Left lung (tissue), 10 donors: ENCODE data around the gene NPIPB2. TPM values are rescaled to one million over a fixed set of nuclear protein-coding genes. Genes with fewer than 3 reads are reported as not detected.
A peak's percentile ranks its signal among the peaks of the same experiment; 100 is the strongest.
"Not testable (repeated sequence)": the region's sequence is repeated elsewhere in the genome, so short reads cannot be mapped to it uniquely, and the experiment has no call there.

ENCODE experiments used
- ATAC-seq: fragments of 200-7000 bp; cut with Tn5 transposase; one replicate; pipeline ENCODE4 v1.9.1; 2020; ENCODE audit warnings: moderate library complexity
- DNase-seq, 4 donors: peaks; one replicate each; pipeline ENCODE4 v3.0.0-alpha.2; 2013 to 2020
- H3K27ac ChIP-seq, 2 donors: fragments of 200-600 bp; sonication (generic) in 1 of 2; one replicate each; pipeline versions ENCODE4 v1.5.0 to v1.8.0; 2020 to 2021
- H3K27me3 ChIP-seq, 2 donors: fragments of 200-600 bp; sonication (generic) in 1 of 2; one replicate each; pipeline versions ENCODE4 v1.5.0 to v1.8.0; 2020 to 2021
- H3K36me3 ChIP-seq, 2 donors: fragments of 200-600 bp; sonication (generic) in 1 of 2; one replicate each; pipeline versions ENCODE4 v1.5.0 to v1.8.0; 2020 to 2021
- H3K4me1 ChIP-seq, 2 donors: fragments of 200-600 bp; one replicate each; pipeline ENCODE4 v1.8.0; 2021
- H3K4me3 ChIP-seq, 2 donors: fragments of 200-600 bp; sonication (generic) in 1 of 2; one replicate each; pipeline versions ENCODE4 v1.5.0 to v1.8.0; 2020 to 2021; ENCODE audit warnings: mild to moderate bottlenecking in 1 of 2
- H3K9me3 ChIP-seq, 2 donors: fragments of 200-600 bp; sonication (generic) in 1 of 2; one replicate each; pipeline versions ENCODE4 v1.5.0 to v1.8.0; 2020 to 2021
- CTCF ChIP-seq, 2 donors: fragments of 200-600 bp; sonication (generic) in 1 of 2; IDR thresholded peaks; one replicate each; pipeline versions ENCODE4 v1.5.0 to v1.8.0; 2021; ENCODE audit warnings: antibody characterized with exemption in 2 of 2
- intact Hi-C, 2 donors: fragments of 100-400 bp; cut with DNase I; formaldehyde crosslinking; loops; one replicate each; pipeline versions ENCODE4 v1.11.2 to v1.14.2; 2022
- polyA plus RNA-seq, 6 donors: library from polyadenylated mRNA; unstranded; fragments of 120-200 nt; gene quantifications; one replicate each; pipeline ENCODE4 v1.2.1, GENCODE V29; 2013; ENCODE audit not compliant: insufficient read length in 6 of 6
- total RNA-seq, 2 donors: library from RNA; stranded (reverse); fragmentation: NEBNext Ultra II Directional; extraction: Animal tissue kit (Norgen Biotek cat#: 25700); gene quantifications; one replicate each; pipeline ENCODE4 v1.2.1, GENCODE V29; 2021
- donor health status: DM: no; HTN: yes; CAD: no.
- donor health status: DM: no; HTN: no; CAD: no.

NPIPB2 gene
- total and polyA plus RNA-seq, 8 donors, result 6.1 to 14.6 (median 8.8) TPM

GRCh38 chr16:11955713-11956123 lies 13.9 kb upstream of the NPIPB2 start:
- no peaks in the 10 kb centered on the region for H3K9me3 ChIP-seq
- peak in 1 of 4 donors; percentile 35 for DNase-seq
- no peak for TF ChIP-seq CTCF (IDR thresholded peaks at IDR 0.05)
- H3K27me3 ChIP-seq, result no peaks in the 10 kb centered on the region
- H3K36me3 ChIP-seq, result no peaks in the 10 kb centered on the region
- ATAC-seq, result peak; percentile 70
- H3K4me1 ChIP-seq, result no peaks in the 10 kb centered on the region
- no peak overlapping the region for H3K27ac ChIP-seq
- no peak overlapping the region for H3K4me3 ChIP-seq
- intact Hi-C loops, result no loop called here

GRCh38 chr16:11953576-11953975 lies 11.7 kb upstream of the NPIPB2 start:
- H3K4me1 ChIP-seq, H3K4me3 ChIP-seq, H3K27ac ChIP-seq, DNase-seq, H3K36me3 ChIP-seq, H3K9me3 ChIP-seq, ATAC-seq, intact Hi-C loops, H3K27me3 ChIP-seq: not testable (repeated sequence)

- DNase-seq (no peak), ATAC-seq (no peak)
- H3K36me3 ChIP-seq, result no peaks in the 10 kb centered on the region
- no peak overlapping the region for H3K27ac ChIP-seq
- H3K4me1 ChIP-seq, result no peaks in the 10 kb centered on the region
- TF ChIP-seq CTCF (IDR thresholded peaks at IDR 0.05), result no peak
- no peak overlapping the region for H3K4me3 ChIP-seq
- intact Hi-C loops, result no loop called here
- no peaks in the 10 kb centered on the region for H3K9me3 ChIP-seq
- H3K27me3 ChIP-seq, result no peaks in the 10 kb centered on the region
These were observed 8.5 kb upstream of the NPIPB2 start for GRCh38 chr16:11950388-11950787.

- Histone ChIP-seq H3K4me3 (no peak overlapping the region), H3K36me3 (no peaks in the 10 kb centered on the region), H3K27ac (no peak overlapping the region), H3K9me3 (no peaks in the 10 kb centered on the region), H3K27me3 (no peaks in the 10 kb centered on the region), H3K4me1 (no peaks in the 10 kb centered on the region)
- intact Hi-C loops, result no loop called here
- ATAC-seq (peak; percentile 99), DNase-seq (peak in 3 of 4 donors; percentile 7 to 53 (median 47))
- peak; percentile 29 to 32 for TF ChIP-seq CTCF (IDR thresholded peaks at IDR 0.05)
These were observed 7.7 kb upstream of the NPIPB2 start for GRCh38 chr16:11949527-11949926.

- no peak for TF ChIP-seq CTCF (IDR thresholded peaks at IDR 0.05)
- H3K36me3 ChIP-seq, result no peaks in the 10 kb centered on the region
- no peak for DNase-seq
- no peaks in the 10 kb centered on the region for H3K9me3 ChIP-seq
- no peak overlapping the region for H3K4me3 ChIP-seq
- no peak overlapping the region for H3K27ac ChIP-seq
- ATAC-seq, result no peak
- intact Hi-C loops, result no loop called here
- no peaks in the 10 kb centered on the region for H3K4me1 ChIP-seq
- no peaks in the 10 kb centered on the region for H3K27me3 ChIP-seq
These were observed 7.0 kb upstream of the NPIPB2 start for GRCh38 chr16:11948819-11949218.

GRCh38 chr16:11946433-11946832 lies 4.6 kb upstream of the NPIPB2 start:
- ATAC-seq (no peak), DNase-seq (no peak)
- H3K4me1 ChIP-seq, result no peaks in the 10 kb centered on the region
- H3K27ac ChIP-seq, result no peak overlapping the region
- no peak for TF ChIP-seq CTCF (IDR thresholded peaks at IDR 0.05)
- no peaks in the 10 kb centered on the region for H3K9me3 ChIP-seq
- H3K4me3 ChIP-seq, result no peak overlapping the region
- no peaks in the 10 kb centered on the region for H3K27me3 ChIP-seq
- no peaks in the 10 kb centered on the region for H3K36me3 ChIP-seq
- intact Hi-C loops, result no loop called here

- H3K9me3 ChIP-seq, DNase-seq, H3K27ac ChIP-seq, H3K36me3 ChIP-seq, intact Hi-C loops, H3K4me3 ChIP-seq, H3K4me1 ChIP-seq, ATAC-seq, H3K27me3 ChIP-seq: not testable (repeated sequence)
These were observed 14.5 kb downstream of the NPIPB2 start for GRCh38 chr16:11927350-11927749.

GRCh38 chr16:11924046-11924445 lies 17.8 kb downstream of the NPIPB2 start:
- ATAC-seq, intact Hi-C loops, H3K36me3 ChIP-seq: not testable (repeated sequence)

More at GRCh38 chr16:11924046-11924445, 17.8 kb downstream of the NPIPB2 start:
- H3K27ac ChIP-seq, H3K27me3 ChIP-seq, H3K9me3 ChIP-seq, DNase-seq, H3K4me3 ChIP-seq, H3K4me1 ChIP-seq: not testable (repeated sequence)
